HG03378 (cell line): Measurements from ENCODE around the gene MCF2L.

Source experiments
- ATAC-seq: cut with Tn5 transposase; IDR thresholded peaks from one replicate; pipeline ENCODE4 v1.9.1; 2021; ENCODE audit warnings: mild to moderate bottlenecking, moderate library complexity; ENCODE audit not compliant: unreplicated experiment

Gene MCF2L

GRCh38 chr13:113080901-113081521, 112.0 kb downstream of the MCF2L start:
- ATAC-seq, result no peak

GRCh38 chr13:113082198-113083021, 113.4 kb downstream of the MCF2L start:
- ATAC-seq, result no peak

GRCh38 chr13:113083022-113083373, 114.0 kb downstream of the MCF2L start:
- ATAC-seq, result no peak

- ATAC-seq, result no peak
These were observed 114.5 kb downstream of the MCF2L start for GRCh38 chr13:113083402-113084061.

GRCh38 chr13:113084094-113084942, 115.3 kb downstream of the MCF2L start:
- ATAC-seq, result no peak

GRCh38 chr13:113084943-113085540, 116.0 kb downstream of the MCF2L start:
- no peak for ATAC-seq

GRCh38 chr13:113086031-113086750, 117.2 kb downstream of the MCF2L start:
- no peak for ATAC-seq

GRCh38 chr13:113086991-113087922, 118.2 kb downstream of the MCF2L start:
- ATAC-seq, result no peak

- no peak for ATAC-seq
These were observed 119.1 kb downstream of the MCF2L start for GRCh38 chr13:113087923-113088690.

- ATAC-seq, result no peak
These were observed 119.6 kb downstream of the MCF2L start for GRCh38 chr13:113088691-113089020.

- ATAC-seq, result no peak
These were observed 120.8 kb downstream of the MCF2L start for GRCh38 chr13:113089693-113090414.

- no peak for ATAC-seq
These were observed 121.4 kb downstream of the MCF2L start for GRCh38 chr13:113090415-113090770.

GRCh38 chr13:113090806-113091205, 121.8 kb downstream of the MCF2L start:
- ATAC-seq, result no peak

- no peak for ATAC-seq
These were observed 122.3 kb downstream of the MCF2L start for GRCh38 chr13:113091211-113091771.

- no peak for ATAC-seq
These were observed 123.1 kb downstream of the MCF2L start for GRCh38 chr13:113091891-113092775.

GRCh38 chr13:113092776-113093579, 124.0 kb downstream of the MCF2L start:
- ATAC-seq, result no peak
